Coronary artery (tissue), 2 donors: ENCODE measurements around the gene FRMD4B.

Experiments
- DNase-seq: peaks from one replicate; pipeline ENCODE4 v3.0.0-alpha.2; 2017; ENCODE audit warnings: low spot score
- H3K27ac ChIP-seq, 2 donors: fragments of 200-600 bp; sonication (generic); one replicate each; pipeline ENCODE4 v1.5.1; 2016 to 2019
- H3K4me3 ChIP-seq: fragments of 200-600 bp; sonication (generic); 2 replicates; pipeline ENCODE4 v1.5.1; 2016; ENCODE audit warnings: mild to moderate bottlenecking, moderate library complexity
- CTCF ChIP-seq: fragments of 200-600 bp; sonication (generic); IDR thresholded peaks from one replicate; pipeline ENCODE4 v1.5.1; 2019; ENCODE audit warnings: antibody characterized with exemption

Gene FRMD4B

GRCh38 chr3:69232482-69232881, 153.4 kb downstream of the FRMD4B start:
- H3K4me3 ChIP-seq = no peak overlapping the region
- H3K27ac ChIP-seq = no peak overlapping the region
- no peak for TF ChIP-seq CTCF
- no peak for DNase-seq

GRCh38 chr3:69231929-69232440, 153.9 kb downstream of the FRMD4B start:
- DNase-seq = no peak
- Histone ChIP-seq H3K27ac (no peak overlapping the region), H3K4me3 (no peak overlapping the region)
- TF ChIP-seq CTCF = no peak

GRCh38 chr3:69226071-69226470, 159.8 kb downstream of the FRMD4B start:
- Histone ChIP-seq H3K27ac (no peak overlapping the region), H3K4me3 (no peak overlapping the region)
- no peak for TF ChIP-seq CTCF
- no peak for DNase-seq

- no peak for TF ChIP-seq CTCF
- DNase-seq = no peak
- Histone ChIP-seq H3K4me3 (no peak overlapping the region), H3K27ac (no peak overlapping the region)
Observed at GRCh38 chr3:69219101-69219708, 166.7 kb downstream of the FRMD4B start.

GRCh38 chr3:69218079-69218478, 167.8 kb downstream of the FRMD4B start:
- Histone ChIP-seq H3K27ac (no peak overlapping the region), H3K4me3 (no peak overlapping the region)
- no peak for TF ChIP-seq CTCF
- DNase-seq = no peak

GRCh38 chr3:69216981-69217380, 168.9 kb downstream of the FRMD4B start:
- Histone ChIP-seq H3K27ac (no peak overlapping the region), H3K4me3 (no peak overlapping the region)
- no peak for TF ChIP-seq CTCF
- no peak for DNase-seq

- no peak for DNase-seq
- no peak overlapping the region for H3K4me3 ChIP-seq
- no peak overlapping the region for H3K27ac ChIP-seq
- no peak for TF ChIP-seq CTCF
Observed at GRCh38 chr3:69214241-69214640, 171.6 kb downstream of the FRMD4B start.
